ENCODE results near the gene TMED3.

TMED3 gene

DNA sequence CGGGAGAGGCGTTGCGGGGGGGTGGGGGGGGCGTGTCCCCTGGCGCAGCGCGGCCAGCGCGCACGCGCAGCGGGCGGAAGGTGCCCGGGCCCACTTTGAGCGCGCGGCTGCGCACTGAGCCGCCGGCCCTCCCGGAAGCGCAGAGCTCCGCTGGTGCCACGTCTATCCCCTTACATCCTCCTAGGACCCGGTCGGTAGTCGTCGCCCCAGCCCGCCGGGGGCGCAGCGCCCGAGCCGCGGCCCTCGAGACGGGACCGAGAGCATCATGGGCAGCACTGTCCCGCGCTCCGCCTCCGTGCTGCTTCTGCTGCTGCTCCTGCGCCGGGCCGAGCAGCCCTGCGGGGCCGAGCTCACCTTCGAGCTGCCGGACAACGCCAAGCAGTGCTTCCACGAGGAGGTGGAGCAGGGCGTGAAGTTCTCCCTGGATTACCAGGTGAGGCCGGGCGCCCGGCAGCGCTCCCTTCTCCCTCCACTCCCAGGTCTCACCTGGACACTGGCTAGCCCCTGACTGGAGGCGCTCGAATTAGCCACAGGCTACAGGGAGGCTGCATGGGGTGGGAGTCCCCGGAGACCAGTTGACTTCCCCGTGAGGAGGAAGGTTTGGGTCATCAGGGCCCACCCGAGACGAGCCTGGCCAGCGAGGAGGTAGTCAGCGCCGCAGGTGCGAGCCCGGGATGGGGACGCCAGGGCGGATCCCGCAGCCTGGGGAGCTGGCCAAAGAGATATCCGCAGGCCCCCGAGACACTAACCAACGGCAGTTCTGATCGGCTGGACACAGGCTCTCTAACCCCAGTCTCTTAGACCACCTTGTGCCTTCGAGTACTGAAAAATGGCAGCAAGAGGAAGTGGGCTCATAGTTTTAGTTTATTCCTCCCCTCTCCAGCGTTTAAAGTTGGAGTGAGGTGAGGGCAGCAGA lies at the start of gene TMED3:
TMED3 (plus strand) TSS at position 128 of the 916 bp plus-strand sequence; CDS start at position 266, 138 bp downstream.
- DNase-seq: peak; percentile 91

DNA sequence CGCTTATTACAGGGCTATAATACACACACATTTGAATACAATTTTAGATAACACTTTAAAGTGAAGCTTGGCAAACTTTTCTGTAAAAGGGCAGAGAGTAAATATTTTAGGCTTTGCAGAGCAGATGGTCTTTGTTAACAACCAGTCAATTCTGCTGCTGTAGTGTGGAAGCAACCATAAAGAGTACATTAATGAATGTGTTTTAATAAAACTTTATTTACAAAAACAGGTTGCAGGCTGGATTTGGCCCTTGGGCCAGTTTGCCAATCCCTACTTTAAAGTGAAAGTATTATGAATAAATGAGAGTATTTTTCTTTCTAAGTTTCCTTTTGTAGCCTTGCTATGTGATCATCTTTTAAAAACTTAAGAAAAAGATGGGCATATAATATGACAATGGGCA lies 49.1 kb upstream of the TMED3 start:
- DNase-seq: no peak

DNA sequence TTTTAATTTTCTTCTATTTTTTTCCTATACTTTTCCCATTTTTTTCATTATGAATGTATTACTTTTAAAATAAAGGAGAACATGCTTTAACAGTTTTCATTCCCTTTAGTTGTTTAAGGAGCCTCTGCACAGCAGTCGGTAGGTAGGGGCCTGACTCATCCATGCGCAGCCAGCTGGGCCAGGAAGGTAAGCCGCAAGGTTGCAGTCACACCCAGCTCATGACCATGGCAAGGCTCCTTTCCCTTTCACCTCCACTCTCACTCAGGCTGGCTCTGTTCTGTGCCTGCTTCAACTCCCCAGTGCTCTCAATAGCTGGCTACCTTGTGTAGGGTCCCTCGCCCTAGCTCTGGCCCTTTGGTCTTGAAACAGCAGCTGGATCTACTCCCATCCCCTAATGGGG lies 45.7 kb upstream of the TMED3 start:
- DNase-seq: no peak

DNA sequence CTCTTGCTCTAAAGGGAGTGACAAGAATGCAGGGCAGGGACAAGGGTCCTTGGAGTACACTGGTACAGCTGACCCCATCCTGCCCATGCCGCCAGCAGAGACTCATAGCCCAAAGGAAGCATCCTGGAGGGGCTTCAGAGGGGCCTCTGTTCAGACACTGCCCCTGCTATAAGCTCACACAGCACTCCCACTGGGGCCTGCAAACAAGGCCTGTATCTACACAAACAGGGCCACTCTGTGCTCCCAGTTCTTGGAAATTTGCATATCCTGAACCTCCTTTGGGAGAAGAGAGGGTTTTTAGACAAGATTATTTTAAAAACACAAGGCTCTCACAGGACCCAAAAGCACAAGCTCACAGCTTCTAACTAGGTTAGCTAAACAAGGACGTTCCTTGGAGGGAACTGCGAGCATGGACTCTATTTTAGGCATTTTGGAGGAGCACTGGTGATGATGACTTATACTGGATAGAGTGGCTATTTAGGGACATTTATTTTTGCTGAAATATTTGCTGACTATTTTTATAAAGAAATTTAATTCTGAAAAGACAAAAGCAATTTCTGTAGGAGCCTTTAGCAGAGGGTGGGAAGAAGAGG lies 44.8 kb upstream of the TMED3 start:
- no peak for DNase-seq

DNA sequence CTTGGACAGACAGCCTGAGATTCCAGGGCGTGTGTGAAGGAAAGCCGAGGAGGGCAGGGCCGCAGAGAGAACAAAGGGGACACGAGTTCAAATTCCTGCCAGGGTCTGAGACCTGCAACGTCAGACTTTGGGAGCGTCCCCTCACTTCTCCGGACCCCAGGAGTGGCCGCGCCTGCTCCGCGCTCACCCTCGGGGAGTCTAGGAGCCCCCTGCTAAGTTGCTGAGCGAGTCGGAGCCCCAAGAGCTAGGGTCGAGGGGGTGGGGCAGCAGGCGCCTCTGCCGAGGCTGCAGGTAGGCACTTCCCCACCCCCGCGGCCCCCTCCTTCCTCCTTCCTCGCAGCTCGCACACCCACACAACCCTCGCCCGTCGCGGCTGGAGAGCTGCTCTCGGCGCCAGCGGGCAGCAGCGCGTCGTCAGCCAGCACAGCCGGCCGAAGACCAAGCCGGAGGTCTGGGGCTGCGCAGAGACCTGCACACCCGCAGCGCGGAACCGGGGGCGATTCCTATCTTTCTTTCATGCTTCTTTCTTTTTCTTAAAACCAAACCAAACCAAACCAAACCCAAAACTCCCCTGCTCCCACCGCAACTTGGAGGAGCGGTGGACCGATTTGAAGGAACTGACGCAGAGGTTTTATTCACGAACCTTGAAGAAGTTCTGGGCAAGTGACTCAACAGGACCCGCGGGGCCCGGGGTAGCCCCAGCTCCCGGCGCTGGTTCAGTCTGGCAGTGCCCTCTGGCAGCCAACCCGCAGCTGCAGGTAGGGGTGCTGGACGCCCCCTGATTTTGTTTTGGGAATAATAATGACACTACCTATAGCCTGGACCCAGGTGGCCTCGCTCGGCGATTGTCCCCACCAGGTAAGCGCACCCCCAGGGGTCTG lies 28.3 kb upstream of the TMED3 start, which contains the start of gene ANKRD34C:
ANKRD34C (plus strand) TSS at position 352 of the 881 bp plus-strand sequence. CDS start 10,563 bp downstream, outside the sequence.
- DNase-seq: no peak

DNA sequence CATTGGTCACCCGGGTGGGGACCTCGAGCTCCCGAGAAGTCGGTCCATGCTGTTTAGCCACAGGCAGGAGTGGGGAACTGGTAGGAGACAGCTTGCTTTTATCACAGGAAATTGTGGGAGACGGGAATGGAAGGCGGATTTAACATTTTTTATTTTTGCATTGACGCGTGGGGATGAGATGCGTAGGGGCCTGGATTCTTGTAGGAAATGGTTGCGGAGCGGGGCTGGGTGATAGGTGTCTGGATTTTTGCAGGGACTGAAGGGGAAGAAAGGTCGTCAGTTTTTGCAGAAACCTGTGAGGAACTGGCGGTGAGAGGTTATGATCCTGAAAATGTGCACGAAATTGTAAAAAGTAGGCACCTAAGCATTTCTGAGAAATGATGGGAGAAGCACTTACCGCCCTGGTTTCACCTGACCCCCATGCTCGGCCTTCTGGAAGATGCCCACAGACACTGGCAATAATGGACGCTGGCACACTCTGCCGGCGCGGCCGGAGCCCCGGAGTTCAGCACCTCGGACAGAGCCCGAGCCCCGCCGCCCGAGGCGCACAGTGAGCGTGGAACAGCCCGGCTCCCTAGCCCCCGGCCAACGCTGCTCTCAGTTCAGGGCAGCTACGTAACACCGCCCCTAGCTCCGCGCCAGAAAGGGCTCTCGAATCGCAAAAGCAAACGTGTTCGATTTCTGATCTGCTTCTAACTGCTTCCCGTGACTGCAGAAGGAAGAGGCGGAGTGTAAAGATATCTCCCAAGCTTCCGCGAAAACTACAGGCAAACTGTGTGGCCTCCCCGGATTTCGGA lies 27.5 kb upstream of the TMED3 start:
- no peak for DNase-seq

DNA sequence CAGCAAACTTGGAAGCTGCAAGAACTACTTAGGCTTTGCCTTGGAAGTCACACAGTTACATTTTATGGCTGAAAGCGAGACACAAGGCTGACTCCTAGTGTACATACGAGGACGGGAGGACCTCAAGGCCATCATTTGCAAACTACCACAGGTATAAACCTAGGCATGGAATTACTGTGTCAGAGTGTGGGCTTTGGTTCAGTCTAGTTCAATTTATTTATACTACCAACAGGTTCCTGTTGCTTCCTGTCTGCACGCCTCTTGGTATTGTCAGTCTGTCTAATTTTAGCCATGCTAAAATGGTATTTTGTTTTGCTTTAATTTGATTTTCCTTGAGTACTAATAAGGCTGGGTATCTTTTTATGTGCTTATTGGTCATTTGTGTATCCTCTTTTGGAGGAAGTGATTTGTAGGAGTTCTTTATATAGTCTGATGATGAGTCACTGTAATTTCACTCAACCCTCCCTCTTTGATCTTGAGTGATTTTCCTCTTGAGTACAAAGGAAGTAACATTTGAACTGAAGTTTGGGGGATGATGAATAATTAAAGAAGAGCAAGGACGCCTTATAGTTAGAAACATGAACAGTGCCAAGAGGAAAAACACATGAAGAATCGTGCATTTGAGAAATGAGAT lies 20.2 kb upstream of the TMED3 start:
- no peak for DNase-seq

DNA sequence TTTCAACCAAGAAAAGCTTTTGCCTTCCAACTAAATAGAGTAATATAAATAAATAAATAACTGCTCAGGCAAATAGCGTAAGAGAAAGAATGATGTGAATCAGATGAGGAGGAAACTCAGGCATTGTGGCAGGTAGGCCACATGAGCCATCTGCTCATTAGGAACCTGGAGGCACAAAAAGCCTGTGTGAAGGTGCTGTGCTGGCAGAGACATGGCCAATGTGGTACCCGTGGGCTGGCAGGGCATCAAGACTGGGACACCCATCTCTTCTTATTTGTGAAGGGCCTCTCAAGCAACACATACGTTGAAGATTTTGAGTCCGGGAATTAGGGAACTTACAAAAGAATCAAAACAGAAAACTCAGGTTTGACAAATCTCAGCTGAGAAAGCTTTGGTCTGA lies 18.9 kb upstream of the TMED3 start:
- DNase-seq: no peak

DNA sequence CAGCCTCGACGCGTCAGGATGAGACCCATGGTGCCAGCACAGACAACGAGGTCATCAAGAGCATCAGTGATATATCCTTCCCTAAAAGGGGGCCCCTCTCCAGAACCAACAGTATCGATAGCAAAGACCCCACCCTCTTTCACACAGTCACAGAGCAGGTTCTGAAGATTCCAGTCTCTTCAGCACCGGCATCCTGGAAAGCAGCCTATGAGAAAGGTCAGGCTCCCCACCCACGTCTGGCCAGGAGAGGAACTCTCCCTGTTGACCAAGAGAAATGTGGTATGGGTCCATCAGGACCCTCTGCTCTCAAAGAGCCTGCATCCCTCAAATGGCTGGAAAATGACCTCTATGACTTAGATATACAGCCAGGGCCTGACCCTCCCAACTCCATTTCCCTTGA lies 16.8 kb upstream of the TMED3 start:
- DNase-seq: no peak

DNA sequence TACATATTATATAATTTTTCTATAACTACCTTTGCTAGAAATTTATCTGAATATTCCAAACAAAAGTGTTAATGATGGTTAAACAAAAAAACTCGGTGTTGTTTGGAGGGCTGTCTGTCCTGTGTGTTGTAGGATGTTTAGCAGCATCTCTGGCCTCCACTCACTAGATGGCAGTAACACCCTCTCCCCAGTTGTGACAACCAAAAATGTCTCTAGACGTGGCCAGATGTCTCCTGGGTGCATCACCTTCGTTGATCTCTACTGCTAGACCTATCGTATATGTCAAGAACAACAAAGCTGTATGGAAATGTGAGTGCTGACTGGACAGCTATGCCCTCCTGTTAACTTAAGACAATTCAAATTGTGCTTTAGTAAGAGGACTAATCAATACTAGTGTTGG lies 14.3 kb upstream of the TMED3 start:
- no peak for DNase-seq

DNA sequence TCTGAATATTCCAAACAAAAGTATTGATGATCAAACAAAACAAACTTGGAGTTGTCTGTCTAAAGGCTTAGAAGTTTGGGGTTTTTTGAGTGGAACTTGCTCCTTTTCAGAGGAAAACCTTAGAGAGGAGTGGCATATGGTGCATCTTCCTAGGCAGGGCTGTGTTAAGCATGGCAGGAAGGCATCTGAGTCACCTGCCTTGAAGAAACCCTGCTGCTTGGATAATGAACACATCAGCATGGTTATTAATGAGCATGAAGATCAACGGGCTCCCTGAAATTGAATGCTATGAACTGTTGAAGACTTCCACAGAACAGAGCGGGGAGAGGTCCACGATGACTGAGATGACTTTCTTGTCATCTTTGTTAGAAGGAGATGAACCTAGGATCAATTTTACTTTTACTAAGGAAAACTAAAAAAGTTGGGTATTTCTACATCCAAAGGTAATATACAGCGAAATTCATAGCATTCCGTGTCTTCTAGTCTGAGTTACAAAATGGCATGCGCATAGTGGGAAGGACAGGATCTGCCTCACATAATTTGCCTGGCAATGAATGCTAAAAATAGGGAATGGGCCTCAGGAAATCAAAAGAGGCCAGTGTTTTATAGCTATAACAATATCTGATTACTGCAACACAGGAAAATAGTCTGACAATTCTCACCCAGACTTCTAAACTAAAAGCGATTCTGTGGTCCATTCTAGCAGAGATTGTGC lies 11.6 kb upstream of the TMED3 start:
- no peak for DNase-seq

DNA sequence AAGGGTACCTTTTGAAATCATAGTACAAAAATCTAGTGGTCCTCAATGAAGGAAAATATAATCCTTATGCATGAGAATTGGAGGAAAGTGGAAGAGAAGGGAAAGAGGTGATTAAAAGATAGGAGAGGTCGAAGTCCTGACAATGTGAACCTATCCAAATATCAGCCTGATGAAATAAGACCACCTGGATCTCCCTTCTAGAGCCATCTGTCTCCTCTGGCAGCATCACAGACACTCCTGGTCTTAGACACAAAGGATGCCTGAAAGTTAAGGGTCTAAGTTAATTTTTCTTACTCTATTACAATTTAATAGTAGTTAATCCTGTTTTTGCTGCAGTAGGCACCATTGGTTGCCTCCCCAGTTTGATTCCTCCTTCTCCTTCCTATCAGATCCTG lies 11.1 kb upstream of the TMED3 start:
- no peak for DNase-seq

DNA sequence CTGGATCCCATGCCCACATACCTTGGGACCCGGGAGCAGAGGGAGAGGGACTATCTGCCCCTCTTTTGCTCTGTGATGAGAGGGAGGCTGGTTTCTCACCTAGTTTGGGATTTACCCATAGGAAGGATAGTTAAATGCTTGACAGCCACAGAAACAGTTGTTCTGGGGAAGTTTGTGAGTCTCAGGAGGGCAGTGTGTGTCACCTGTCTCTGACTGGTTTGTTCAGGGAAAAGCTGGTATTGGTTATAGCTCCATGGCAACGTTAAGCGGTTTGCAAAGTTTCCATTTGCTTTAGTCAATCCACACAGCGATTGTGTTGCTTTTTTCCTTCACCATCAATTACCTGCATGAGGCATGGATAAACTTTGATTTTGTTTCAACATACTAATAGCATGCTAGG lies 3.7 kb upstream of the TMED3 start:
- no peak for DNase-seq

DNA sequence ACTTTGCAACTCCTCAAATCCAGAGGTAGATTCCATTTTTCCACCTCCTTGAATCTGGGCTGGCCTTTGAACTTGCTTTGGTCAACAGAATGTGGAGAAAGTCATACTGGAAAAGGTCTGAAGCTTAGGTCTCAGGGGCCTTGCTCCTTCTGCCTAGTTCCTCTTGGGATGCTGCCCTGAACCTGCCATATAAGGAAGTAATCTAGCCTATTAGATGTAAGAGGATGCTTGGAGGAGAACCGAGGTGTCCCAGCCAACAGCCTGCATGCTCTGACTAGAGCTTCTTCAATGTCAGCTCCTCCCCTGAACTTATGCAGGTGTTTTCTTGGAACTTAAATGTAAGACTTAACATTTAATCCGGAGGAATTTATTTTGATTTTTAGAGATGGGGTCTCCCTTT lies 2.0 kb upstream of the TMED3 start:
- DNase-seq: no peak

DNA sequence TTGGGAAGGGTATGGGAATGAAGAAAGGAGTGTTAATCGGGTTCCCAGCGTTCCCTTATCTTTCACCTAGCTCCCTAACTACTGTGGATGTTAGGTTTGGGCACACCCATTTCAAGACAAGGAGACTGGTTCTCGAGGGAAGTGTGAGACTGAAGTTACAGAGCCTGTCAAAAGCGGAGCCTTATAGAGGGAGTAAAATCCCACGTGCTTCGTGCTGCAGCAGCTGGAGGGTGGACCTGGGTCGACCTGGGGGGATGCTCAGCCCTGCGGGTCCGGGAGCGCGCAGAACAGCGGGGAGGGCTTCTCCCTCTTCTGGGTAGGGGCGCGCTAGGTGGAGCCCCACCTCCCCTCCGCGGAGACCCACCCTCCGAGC lies 314 bp upstream of the TMED3 start:
- no peak for DNase-seq

DNA sequence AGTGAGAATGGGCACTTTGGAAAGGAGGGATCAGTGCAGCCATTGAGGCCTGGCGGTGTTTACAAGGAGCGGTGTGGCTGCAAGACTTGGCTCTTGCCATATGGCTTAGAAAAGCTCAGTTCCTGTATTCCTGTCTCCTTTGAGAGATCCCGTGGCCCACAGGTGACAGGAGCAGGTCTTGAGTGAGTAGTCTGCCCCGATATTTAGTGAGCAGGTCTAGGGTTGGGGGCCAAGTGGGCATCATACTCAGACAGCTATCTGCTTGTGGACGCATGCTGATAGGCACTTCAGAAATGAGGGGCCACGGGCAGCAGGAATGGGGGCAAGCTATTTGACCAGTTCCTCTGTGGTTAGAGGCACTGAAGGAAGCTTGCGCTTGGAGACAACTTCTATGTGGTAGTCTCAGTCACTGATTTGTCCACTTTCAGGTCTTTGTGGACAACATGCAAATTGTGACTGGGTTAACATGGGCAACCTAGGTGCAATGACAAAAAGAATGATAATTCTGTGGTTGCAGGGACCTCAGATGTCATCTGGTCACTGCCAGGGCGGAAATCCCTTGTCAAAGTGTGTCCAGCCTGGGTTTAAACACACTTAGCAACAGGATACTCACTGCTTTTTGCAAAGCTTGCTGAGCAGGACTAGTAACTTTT lies 1.1 kb downstream of the TMED3 start:
- no peak for DNase-seq

DNA sequence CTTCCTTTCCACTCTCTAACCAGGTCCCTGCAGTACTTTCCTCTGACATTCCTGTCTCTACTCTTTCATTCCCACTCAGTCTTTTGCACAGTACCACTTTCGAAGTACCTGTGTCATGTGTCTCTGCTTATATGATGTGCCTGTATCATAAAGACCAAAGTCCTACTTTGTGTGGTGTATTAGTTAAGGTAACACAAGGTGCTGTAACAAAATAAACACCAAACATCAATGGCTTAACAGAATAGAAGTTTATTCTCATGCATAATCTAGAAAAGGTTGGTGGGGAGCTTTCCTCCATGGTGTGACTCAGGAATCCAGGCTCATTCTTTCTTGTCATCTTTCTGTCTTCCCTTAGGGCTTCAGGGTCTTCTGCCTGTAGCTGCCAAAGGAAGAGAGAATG lies 3.3 kb downstream of the TMED3 start:
- DNase-seq: no peak

DNA sequence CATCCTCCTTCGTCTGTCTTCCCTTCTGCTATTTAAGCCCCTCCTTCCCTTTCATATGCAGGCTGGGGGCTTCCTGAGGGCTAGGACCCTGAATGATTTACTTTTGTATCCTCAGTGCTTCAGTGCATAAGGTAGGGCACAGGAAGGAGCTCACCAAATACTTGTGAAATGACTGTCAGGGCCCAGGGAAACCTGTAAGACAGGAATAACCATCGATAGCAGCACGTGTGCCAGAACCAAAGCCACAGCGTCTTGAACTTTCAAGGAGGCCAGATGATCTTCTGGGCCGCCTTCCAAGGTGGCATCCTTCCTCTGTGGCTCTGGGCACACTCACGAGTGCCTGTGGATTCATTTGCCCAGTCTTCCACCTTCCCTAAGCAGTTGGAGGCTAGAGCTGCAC lies 3.9 kb downstream of the TMED3 start:
- DNase-seq: no peak

DNA sequence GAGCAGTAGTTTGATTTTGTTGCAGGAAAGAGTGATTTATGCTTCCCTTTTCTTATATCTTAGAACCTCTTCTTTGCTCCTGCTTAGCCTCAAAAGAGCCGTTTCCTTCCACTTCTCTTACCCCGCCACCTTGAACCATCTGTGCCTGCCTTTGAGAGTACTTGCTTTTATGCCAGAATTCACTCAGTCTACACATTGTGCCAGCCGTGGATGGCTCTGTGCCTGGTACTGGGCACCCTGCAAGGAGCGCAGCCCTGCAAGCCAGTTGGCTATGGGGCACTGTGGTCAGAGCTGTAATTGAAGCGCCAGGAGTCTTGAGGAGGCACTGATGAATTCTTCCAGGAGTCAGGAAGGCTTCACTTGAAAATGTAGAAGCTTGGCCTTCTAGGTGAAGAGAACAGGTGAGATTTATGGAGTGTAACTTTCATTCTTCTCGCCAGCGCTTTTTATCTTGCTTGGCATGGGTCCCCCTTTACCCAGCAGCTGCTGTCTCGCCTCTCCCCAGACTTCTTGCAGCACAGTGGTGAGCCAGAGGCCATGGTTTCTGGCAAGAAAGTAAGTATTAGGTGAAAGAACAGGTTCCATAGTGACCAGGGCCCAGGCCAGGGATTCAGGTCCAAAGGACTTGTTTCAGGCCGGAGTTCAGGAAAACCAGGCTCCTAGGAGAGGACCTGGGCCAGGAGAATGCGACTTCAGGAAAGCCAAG lies 4.9 kb downstream of the TMED3 start:
- DNase-seq: no peak

DNA sequence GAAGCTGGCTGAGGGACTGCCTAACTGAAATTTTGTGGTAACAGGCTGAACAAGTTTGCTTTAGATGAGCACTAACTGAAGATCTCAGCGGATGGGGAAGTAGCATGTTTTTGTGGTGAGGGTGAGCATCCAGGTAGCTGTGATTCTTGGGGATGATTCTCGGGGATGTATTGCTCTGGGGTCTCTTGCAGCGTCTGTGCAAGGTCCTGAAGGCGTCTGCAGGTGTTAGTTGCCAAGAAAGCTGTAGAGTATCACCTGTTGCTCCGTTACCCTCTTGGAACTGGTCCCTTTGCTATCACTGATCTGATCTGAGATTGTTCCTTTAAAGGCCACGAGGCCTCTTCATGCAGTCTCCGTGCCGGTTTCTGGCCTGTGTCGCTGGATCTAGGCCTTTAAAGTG lies 6.0 kb downstream of the TMED3 start:
- no peak for DNase-seq
